HL-60 (cell line): Measurements from ENCODE around the gene VWA2.

Source experiments
- DNase-seq, 2 experiments: peaks; one replicate each; pipeline ENCODE4 v3.0.0-alpha.2; 2010 to 2020; ENCODE audit warnings: low read depth in 1 of 2, low spot score in 1 of 2
- H3K27ac ChIP-seq: fragments of 250-450 bp; sonication (Bioruptor Pico); replicated peaks from 2 replicates; pipeline ENCODE4 v1.5.1; 2020; ENCODE audit warnings: mild to moderate bottlenecking, moderate library complexity
- H3K27me3 ChIP-seq: fragments of 250-450 bp; sonication (Bioruptor Pico); 2 replicates; pipeline ENCODE4 v1.5.1; 2021; ENCODE audit warnings: mild to moderate bottlenecking, moderate library complexity; ENCODE audit not compliant: insufficient read depth, poor library complexity, severe bottlenecking
- H3K4me3 ChIP-seq: replicated peaks from 2 replicates; pipeline ENCODE4 v1.5.1; 2011; ENCODE audit warnings: mild to moderate bottlenecking, control low read depth, low read length; ENCODE audit not compliant: insufficient read depth
- GABPA ChIP-seq: IDR thresholded peaks from 2 replicates; pipeline ENCODE4 v1.6.1; 2012; ENCODE audit warnings: low read depth
- POLR2AphosphoS5 ChIP-seq: IDR thresholded peaks from 2 replicates; pipeline ENCODE4 v1.6.1; 2012; ENCODE audit warnings: low read depth
- SPI1 ChIP-seq: IDR thresholded peaks from 2 replicates; pipeline ENCODE4 v1.6.1; 2012; ENCODE audit warnings: low read depth, mild to moderate bottlenecking, borderline replicate concordance
- TF ChIP-seq, protein P1 (sequence below): IDR thresholded peaks from 2 replicates; pipeline ENCODE4 v1.6.1; 2012; ENCODE audit warnings: low read depth; ENCODE audit not compliant: insufficient replicate concordance
- TF ChIP-seq, protein P2 (sequence below): IDR thresholded peaks from one replicate; pipeline ENCODE4 v1.5.1; 2011; ENCODE audit warnings: low read length, control low read depth, inconsistent platforms; ENCODE audit not compliant: insufficient read depth

VWA2 gene

DNA sequence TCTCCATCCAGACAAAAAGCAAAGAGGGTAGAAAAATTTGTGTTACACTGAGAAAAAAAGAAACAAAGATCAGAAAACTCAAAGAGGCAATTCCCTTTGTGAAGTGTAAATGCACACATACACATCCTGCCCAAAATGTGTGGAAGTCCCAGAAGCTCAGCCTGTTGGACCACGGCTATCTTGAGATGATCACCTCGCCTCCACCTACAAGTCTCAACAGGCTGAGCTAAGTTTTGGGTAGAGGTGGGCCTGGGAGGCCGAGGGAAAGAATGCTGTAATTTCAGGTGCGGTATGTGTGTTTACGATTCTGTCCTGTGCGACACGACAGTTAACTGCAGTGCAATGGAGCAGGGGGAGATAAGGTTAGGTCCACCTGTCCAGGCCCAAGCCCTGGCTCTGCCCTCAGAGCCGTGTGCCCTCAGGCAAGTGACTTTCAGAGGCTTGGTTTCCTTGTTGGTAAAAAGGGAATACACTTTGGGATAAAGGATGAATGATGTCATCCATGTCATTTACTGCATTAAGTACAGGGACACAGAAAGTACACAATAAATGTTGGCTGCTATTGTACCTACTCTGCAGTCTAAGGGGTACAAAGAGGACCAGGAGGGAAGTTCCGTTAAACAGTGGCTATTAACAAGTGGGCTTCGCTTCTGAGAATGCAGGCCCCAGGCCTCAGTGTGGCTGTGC lies 97.9 kb downstream of the VWA2 start:
- TF ChIP-seq, protein P1, sequence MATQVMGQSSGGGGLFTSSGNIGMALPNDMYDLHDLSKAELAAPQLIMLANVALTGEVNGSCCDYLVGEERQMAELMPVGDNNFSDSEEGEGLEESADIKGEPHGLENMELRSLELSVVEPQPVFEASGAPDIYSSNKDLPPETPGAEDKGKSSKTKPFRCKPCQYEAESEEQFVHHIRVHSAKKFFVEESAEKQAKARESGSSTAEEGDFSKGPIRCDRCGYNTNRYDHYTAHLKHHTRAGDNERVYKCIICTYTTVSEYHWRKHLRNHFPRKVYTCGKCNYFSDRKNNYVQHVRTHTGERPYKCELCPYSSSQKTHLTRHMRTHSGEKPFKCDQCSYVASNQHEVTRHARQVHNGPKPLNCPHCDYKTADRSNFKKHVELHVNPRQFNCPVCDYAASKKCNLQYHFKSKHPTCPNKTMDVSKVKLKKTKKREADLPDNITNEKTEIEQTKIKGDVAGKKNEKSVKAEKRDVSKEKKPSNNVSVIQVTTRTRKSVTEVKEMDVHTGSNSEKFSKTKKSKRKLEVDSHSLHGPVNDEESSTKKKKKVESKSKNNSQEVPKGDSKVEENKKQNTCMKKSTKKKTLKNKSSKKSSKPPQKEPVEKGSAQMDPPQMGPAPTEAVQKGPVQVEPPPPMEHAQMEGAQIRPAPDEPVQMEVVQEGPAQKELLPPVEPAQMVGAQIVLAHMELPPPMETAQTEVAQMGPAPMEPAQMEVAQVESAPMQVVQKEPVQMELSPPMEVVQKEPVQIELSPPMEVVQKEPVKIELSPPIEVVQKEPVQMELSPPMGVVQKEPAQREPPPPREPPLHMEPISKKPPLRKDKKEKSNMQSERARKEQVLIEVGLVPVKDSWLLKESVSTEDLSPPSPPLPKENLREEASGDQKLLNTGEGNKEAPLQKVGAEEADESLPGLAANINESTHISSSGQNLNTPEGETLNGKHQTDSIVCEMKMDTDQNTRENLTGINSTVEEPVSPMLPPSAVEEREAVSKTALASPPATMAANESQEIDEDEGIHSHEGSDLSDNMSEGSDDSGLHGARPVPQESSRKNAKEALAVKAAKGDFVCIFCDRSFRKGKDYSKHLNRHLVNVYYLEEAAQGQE: no peak
- TF ChIP-seq POLR2AphosphoS5 (no peak), GABPA (no peak), SPI1 (no peak)
- TF ChIP-seq, protein P2, sequence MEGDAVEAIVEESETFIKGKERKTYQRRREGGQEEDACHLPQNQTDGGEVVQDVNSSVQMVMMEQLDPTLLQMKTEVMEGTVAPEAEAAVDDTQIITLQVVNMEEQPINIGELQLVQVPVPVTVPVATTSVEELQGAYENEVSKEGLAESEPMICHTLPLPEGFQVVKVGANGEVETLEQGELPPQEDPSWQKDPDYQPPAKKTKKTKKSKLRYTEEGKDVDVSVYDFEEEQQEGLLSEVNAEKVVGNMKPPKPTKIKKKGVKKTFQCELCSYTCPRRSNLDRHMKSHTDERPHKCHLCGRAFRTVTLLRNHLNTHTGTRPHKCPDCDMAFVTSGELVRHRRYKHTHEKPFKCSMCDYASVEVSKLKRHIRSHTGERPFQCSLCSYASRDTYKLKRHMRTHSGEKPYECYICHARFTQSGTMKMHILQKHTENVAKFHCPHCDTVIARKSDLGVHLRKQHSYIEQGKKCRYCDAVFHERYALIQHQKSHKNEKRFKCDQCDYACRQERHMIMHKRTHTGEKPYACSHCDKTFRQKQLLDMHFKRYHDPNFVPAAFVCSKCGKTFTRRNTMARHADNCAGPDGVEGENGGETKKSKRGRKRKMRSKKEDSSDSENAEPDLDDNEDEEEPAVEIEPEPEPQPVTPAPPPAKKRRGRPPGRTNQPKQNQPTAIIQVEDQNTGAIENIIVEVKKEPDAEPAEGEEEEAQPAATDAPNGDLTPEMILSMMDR: no peak
- no peak overlapping the region for H3K4me3 ChIP-seq
- DNase-seq: no peak
- no peaks in the 10 kb centered on the region for H3K27me3 ChIP-seq
- no peak overlapping the region for H3K27ac ChIP-seq

DNA sequence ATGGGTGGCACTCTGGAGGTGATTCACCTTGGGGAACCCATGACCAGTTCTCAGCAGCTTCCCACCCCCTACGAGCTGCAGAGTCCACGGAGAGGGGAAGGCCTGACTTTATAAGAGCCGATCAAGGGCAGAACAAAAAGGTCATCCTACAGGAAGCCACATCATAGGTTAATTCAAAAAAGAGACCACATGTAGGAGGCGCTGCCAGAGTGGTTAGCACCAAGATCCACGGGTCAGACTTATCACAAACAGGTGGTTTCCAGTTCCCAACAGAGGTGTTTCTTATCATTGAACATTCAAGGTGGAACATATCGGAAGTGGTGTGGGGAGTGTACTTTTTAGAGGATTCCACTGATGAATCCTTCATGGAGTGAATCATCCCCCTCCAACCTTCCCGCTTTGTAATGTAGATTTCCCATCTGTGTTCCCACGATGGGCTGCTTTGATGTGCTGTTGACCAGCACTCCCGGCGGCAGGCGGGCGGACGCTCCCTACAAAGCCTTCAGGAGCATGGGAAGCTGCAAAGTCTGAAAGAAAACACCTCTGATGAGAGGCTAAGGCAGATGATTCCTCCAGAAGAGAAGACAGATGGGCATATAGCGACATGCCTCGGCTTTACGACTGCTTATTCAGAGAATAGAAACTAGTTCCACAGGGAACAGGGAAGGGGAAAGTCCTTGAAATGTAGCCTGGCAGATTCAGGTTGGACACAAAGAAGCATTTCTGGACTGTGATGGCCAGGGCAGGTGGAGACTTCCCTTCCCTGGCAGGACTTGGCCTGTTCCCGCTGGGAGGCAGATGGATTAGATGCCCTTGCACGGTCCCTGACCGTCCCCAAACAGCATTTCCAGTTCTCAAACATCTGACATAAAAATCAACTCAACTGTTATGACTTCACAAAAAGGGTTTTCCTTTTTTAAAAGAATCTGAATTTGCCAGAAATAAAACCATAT lies 98.7 kb downstream of the VWA2 start:
- H3K27ac ChIP-seq: no peak overlapping the region
- TF ChIP-seq SPI1 (no peak), POLR2AphosphoS5 (no peak), GABPA (no peak)
- TF ChIP-seq, protein P1: no peak
- TF ChIP-seq, protein P2: no peak
- no peaks in the 10 kb centered on the region for H3K27me3 ChIP-seq
- no peak for DNase-seq
- no peak overlapping the region for H3K4me3 ChIP-seq

GRCh38 chr10:114340816-114341215 lies 101.8 kb downstream of the VWA2 start:
- Histone ChIP-seq H3K27me3 (no peaks in the 10 kb centered on the region), H3K27ac (no peak overlapping the region), H3K4me3 (no peak overlapping the region)
- TF ChIP-seq, protein P2: no peak
- no peak for TF ChIP-seq SPI1
- TF ChIP-seq, protein P1: no peak
- TF ChIP-seq POLR2AphosphoS5: no peak
- no peak for TF ChIP-seq GABPA
- no peak for DNase-seq
